NCI-H2196 treated with DMSO at 0.1 percent for 48 hours (cell line): ENCODE measurements around the gene TRAPPC12.
"Not testable (repeated sequence)": the region's sequence is repeated elsewhere in the genome, so short reads cannot be mapped to it uniquely, and the experiment has no call there.

Source experiments
- DNase-seq: peaks from one replicate; lab custom pipeline; 2025; ENCODE audit not compliant: unreplicated experiment; lab: John Stamatoyannopoulos, UW

TRAPPC12 gene

DNA sequence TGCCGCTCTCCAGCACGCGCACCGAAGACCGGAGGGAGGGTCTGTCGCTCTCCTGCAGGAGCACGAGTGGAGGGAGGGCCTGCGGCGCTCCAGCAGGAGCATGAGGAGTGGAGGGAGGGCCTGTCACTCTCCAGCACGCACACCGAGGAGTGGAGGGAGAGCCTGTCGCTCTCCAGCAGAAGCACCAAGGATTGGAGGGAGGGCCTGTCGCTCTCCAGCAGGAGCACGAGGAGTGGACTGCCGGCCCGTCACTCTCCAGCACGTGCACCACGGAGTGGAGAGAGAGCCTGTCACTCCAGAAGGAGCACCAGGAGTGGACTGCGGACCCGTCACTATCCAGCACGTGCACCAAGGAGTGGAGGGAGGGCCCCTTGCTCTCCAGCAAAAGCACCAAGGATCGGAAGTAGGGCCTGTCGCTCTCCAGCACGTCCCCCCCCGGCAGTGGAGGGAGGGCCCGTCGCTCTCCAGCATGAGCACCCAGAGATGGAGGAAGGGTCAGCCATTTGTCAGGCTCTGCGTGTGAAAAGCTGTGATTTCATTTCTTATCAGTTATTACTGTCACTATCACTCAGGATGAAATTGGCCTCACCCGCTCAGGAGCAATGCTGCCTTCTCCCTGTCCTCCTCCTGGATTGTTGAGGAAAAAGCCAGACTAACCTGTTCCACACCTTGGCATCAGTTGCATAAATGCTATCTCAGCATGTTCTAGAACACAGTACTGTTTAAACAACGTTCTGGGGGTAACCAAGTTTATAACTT is 103.9 kb downstream of the TRAPPC12 start:
- DNase-seq: no peak

DNA sequence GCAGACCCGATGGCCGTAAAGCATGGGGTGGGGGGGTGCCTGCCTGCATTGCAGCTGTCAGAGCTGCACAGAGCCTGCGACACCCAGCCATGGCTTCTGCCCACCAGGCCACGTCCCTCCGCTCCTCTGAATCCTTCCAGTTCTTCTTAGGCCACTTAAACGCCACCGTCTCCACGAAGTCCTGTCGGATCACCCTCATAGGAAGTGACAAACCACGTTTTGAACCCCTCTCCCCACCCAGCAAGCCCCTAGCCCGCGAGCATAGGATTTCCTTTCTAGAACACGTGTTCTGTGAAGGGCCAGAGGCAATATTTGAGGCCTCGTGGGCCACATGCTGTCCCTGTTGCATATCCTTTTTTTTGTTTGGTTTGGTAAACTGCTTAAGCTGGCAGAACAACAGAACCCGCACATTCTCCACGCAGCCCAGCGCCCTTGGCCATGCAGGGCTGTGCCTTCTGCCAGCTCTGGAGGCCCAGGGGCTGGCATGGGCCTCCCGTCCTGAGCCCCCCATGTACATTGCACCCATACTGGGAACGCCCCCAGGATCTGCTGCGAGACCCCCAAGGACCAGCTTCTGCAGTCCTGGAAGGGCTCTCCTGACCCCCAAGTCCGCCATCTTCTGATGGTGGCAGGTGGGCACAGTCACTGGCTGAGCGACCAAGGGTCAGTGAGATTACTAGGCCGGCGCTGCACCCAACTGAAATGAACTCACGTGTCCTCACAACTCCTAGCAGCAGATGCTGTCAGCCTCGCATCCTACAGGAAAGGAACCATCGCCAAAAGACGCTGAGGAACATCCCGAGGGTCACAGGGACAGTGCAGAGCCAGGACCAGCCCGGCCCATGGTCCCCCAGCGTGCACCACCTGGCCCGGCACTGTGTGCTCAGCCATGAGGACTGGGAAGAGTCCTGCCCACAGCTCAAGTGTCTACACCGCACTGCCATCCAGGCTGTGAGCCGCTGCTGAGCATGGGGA is 104.8 kb downstream of the TRAPPC12 start:
- DNase-seq: no peak

DNA sequence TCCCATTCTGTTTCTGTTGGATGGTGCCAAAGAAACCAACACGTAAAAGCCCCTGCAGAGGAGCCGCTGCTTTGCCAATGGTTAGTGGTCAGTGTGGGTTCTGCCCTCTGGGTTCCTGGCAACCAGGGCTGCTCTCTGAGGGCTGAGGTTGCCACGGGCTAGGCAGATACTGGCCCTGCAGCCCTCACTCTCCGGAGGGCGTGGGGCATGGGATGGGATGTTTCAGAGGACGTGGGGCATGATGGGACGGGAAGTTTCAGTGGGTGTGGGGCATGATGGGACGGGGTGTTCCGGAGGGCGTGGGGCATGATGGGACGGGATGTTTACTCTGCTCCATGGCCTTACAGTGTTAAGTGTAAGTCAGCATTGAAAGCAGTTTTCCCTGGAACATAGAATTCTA is 105.7 kb downstream of the TRAPPC12 start:
- no peak for DNase-seq

DNA sequence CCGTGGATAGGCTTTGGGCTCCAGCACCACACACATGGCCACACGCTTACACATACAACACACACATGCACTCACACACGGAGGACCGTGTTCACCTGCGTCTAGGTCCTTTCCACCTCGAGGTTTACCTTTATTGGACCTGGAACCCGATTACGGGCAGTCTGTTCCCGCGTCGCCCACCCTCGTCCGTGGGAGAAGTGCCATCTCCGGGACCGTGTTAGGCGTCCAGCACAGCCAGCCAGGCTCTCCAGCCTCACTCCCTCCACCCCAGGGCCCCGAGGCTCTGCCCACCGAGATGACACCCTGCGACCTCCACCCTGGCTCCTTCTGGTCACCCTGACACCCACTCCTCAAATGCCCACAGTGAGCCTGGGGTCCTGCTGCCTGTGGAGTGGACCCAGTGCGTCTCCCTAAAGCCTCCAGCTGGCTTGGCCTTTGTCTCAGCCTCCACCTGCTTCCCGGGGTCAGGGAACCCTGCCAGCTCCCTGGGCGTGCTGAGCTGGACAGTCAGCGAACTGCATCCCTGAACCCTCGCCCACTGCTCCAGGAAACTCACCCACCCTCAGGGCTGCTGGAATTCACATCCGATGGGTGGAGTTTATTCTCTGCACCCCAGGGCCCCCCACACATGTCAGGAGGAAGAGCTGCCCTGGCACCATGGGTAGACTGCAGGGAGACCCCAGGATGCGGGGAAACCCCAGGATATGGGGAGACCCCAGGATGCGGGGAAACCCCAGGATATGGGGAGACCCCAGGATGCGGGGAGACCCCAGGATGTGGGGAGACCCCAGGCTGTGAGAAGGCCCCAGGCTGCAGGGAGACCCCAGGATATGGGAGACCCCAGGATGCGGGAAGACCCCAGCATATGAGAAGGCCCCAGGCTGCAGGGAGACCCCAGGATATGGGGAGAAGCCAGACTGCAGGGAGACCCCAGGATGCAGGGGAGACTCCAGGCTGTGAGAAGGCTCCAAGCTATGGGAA is 106.8 kb downstream of the TRAPPC12 start:
- no peak for DNase-seq

DNA sequence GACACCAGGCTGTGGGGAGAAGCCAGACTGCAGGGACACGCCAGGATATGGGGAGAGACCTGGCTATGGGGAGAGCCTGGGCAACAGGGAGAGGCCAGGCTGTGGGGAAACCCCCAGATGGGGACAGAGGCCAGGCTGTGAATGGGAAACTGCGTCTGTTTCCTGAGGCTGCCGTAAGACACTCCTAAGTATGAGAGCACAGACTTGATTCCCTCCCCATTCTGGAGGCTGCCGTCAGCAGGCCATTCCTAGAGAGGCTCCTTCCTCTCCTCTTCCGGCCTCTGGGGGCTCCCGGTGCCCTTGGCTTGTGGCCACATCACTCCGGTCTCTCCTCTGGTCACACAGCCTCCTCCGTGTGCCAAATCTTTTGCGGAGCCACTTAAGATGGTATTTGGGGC is 107.5 kb downstream of the TRAPPC12 start:
- DNase-seq: no peak

DNA sequence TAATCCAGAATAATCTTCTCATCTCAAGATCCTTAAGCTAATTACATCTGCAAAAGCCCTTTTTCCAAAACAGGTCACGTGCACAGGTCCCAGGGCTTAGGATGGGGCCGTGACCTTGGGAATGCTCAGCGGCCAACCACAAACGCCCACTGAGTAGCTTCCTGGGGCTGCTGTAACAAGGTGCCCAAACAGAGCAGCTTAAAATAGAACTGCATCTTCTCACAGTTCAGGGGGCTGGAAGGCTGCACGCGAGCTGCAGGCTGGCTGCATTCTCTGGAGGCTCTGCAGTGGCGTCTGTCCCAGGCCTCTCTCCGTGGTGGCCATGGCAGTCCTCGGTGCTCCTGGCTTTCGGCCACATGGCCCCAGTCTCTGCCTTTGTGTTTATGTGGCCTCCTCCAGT is 107.9 kb downstream of the TRAPPC12 start:
- DNase-seq: no peak

DNA sequence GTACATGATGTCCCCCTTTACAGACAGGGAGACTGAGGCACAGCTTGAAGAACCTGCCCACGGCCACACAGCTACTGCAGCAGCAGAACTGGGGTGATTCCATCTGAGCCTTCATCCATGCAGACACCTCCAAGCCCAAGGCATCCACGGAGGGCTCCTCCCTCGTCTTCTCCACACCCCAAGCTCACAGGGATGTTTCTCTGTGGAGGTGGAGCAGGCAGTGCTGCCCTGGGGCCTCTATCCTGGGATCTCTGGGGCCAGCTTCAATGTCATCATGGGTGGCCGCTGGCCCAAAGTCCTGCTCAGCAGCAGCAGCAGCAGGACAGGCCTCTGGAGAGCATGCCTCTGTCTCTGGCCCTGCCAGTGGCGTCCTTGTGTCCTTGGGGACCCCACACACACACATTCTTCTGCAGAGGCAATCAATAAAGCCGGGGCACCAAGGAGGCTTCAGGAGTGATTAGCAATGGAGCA is 108.6 kb downstream of the TRAPPC12 start:
- DNase-seq: no peak

DNA sequence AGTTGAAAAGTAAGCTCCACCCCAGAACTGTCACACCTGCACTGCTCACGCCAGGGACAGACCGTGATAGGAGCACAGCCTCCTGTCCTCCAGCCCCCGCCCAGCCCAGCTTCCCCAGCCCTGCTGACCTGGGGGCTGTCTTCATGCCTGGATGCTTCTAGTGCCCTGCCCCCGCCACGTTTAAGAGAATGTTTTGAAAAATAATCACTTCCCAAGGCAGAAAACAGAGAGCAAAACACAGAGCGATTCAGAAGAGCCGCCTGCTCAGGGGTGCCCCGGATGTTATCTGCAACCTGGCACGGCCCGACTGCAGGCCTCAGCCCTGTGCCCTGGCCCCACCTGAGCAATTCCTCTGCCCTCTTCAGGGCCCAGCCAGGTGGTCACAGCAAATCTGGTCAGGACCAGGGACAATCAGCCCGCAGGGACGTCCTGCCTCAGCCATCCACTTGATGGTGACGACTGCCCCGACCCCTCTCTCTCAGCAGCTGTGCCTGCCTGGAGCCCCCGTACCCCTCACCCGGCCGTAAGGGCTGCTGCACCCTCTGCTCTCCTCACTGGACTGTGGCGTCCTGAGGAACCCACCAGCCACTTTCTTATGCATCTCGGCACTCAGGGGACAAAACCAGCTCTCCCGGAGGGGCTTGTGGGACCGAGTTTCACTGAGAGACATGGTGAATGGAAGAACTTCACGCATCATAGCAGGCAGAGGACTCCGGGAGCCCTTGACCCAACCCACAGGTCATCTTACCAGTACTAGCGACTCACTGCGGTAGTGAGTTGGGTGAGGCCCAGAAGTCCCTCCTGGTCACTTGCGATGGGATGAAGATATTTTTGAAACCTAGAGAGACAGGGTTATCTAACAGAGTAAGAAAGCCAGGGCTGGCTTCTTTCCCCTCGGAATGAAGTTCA is 109.6 kb downstream of the TRAPPC12 start:
- DNase-seq: no peak

DNA sequence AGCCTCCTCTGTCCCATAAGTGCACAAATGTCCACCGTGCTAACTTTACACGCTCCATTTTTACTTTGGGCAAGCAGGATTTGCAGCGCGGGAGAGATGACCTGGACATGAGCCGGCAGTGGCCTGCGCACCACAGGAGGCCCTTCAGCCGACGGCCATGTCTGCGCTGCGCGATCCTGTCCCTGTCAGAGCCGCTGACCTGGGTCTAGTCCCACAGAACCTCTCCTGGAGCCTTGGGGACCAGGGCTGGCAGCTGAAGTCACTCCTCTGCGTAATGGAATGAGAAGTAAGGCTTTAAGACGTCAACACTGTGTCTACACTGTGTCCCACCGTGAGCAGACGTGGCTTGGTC is 110.2 kb downstream of the TRAPPC12 start:
- DNase-seq: no peak

DNA sequence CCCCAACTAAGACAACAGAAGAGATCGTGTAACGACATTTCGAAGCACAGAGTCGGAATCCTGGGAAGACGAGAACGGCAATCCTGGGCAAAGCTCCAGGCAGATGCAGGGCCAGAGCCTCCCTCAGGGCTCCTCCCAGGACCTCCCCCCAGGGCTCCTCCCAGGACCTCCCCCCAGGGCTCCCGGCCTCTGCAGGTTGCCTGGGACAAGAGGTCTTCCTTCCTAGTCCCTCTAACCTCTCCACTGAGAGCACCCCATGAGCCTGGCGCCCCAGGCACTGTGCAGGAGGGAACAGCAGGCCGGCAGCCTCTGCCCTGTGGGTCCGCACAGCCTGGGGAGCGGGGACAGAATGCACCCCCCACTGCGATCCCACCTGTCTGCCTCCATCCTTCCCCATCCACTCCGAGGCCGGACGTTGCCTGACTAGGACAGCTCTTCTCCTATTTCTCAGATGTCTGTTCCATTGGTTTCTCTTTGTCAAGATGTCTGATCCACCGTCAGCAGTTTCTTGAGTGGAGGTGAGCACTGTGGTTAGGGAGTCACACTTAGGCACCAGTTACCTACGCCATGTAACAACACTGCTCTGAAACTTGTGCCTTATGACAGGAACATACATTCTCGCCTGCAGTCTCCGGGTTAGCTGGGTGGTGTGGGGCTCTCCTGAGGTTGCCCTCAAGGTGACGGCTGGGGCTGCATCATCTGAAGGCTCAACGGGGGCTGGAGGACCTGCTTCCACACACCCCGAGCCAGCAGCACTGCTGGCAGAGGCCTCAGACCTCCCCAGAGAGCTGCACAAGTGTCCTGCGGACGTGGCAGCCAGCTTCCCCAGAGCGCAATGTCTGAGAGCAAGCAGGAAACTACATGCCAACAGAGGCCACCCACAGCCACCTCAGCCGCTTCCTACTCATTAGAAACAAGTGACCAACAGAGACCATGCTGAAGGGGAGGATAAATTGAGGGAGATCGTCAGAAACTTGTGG is 111.0 kb downstream of the TRAPPC12 start:
- no peak for DNase-seq

DNA sequence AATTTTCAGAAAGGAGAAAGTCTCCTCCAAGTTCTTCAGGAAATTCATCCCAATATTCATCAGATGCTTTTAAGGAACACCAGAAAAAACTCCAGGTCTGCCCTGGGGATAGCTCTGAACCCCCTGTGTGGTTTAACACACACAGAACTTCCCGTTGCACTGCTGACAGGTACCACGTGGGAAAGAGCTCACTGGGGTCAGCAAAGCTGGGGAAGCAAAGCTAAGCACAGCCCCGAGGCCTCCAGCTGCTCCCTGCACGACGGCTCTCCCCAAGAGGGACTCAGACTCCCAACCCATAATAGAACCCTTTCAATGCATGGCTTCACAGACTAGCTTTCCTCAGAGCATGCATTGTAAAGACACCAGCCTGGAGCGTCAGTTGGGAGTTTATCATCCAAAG is 111.8 kb downstream of the TRAPPC12 start:
- DNase-seq: no peak

DNA sequence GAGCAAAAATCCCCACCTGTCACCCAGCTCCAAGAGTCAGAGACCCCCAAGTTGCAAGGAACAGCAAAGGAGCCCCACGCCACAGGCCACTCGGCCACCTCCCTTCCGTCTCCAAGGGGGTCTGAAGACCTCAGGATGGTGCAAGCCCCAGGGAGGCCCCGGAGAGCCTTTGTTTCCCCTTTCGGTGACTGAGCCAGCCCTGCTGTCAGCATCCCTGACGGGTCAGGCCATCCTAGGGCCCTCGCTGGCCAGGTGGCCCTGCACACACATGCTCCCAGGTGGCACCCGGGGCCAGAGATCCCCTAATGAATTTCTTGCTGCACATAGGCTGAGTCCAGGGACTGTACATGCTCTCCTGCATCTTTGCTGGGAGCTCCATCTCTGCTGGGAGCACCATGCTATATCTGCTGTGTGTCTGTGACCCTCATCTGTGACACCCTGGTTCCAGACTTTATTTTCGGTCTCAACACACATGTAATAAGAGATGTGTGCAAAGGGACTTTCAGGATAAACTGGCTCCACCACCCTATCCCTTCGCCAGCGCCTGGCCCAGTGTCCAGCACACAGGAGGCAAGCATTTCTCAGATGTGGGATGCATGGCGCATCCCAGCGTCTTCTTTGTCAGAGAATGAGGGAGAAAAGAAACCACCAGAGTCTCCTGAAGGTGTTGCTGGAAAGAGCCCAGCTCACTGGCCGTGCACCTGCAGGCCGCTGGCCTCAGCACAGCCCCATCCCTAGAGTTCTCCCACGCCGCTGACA is 112.4 kb downstream of the TRAPPC12 start:
- DNase-seq: no peak

DNA sequence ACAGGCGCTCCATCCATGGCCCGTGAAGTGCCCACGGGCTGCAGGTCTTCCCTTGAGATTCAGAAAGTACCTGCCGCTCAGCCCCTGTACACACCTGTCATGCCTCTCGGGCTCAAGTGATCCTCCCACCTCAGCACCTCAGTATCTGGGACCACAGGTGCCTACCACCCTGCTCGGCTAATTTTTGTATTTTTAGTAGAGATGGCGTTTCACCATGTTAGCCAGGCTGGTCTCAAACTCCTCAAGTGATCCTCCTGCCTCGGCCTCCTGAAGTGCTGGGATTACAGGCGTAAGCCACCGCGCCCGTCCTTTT is 112.9 kb downstream of the TRAPPC12 start:
- DNase-seq: not testable (repeated sequence)

DNA sequence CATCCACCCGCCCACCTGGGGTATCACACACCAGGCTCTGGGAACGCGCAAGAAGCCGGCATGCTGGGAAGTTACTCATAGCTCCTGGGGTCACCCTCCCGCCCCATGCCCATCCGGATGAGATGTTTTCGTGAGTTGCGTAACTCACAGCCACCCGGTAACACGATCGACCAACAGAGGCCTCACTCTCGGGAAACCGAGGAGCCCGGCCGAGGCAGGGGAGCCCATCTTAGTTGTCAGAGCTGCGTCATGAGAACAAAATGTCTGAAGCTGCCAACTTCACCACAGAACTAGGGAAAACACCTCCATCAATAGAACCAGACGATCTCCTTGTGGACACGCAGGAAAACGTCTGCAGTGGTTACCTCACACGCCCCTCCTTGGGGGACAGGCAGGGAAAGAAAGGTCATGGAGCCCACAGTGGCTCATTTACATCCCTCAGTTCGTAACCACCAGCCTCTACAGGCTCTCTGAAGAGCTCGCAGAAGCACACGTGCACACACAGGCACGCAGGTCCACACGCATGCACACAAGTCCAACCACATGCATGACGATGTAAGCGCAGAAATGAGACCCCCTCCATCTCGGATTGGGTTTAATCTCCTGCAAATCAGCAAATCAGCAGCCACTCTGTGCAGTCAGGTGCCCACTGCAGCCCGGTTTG is 113.6 kb downstream of the TRAPPC12 start:
- no peak for DNase-seq

DNA sequence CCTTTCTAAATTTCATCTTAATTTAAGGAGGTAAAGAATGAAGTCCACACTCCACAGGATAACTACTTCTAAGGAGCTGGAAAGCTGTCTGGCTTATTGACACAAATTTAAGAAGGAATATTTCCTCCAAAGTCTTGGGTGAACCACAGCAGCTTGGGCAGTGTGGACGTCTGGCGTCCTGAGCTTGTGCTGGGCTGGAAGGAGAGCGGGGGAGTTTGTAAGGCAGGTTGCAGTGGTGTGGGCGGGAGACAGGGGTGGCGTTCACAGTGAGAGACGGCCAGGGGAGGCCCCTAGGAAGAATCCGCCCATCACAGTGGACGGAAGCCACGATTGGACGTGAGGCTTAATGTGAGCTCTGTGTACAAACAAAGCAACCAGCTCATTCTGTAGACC is 114.1 kb downstream of the TRAPPC12 start:
- DNase-seq: no peak

DNA sequence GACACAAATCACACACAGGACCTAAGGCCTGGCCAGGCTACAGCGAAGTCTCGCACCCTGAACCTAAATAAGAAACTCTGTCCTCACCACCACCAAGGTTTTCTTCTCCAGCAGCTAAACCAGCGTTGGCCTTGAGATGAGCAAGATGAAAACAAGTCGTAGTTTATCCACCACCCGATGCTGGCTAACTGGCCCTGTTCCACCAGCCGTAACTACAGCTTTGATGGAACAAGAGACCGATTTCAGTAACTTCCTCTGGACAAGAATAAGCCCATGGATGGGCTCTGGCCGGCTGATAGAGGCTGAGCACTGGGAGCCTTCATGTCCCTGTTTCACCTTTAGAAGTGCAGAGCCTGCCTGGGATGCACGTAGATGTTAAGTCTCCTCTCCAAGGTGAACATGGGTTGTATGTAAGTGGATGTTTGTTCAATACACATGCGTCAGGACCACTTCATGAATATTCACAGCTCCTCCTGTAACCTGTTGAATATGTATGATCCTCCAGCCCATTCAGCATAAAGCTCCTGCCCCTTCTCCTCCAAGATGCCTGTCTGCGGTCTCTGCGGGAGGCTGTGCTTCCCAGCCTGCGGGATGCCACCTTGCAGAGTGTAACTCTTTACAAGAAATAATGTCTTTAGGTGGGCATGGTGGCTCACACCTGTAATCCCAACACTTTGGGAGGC is 115.6 kb downstream of the TRAPPC12 start:
- DNase-seq: no peak

DNA sequence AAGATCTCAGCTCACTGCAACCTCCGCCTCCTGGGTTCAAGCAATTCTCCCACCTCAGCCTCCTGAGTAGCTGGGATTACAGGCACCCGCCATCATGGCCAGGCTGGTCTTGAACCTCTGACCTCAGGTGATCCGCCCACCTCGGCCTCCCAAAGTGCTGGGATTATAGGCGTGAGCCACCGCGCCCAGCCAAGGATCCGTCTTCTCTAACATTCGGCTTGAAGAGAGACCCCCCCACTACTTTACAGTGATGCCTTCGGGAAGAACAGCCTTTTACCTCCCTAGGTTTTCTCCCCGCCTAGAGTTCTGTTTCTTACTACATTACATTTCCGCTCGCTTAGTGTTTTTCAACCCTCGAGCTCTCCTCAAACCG is 117.2 kb downstream of the TRAPPC12 start:
- not testable (repeated sequence) for DNase-seq
